ENCODE measurements around the gene HSPBP1. TPM values are rescaled to one million over a fixed set of nuclear protein-coding genes. Genes with fewer than 3 reads are reported as not detected.

The HSPBP1 gene
- total and polyA plus RNA-seq, 2 of the 4 experiments (the other 2 are of a cell fraction), result 21.0 to 43.2 TPM

DNA sequence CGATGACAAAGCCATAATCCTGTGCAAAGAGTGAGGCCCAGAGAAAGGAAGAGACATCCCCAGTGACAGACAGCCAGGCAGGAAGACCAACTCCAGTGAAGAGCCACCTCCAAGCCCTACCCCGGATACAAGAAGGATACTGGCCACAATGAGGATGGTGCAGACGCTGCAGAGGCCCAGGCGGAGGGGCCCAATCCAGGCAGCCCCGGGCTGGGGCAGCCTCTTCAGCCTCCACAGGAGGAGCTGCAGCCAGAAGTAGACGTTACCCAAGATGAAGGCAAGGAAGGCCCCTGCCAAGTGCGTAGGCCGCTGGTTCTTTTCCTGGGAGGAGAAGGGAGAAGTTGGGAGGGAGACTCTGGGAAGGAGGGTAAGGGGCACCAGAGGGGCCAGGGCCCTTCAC, 36.7 kb upstream of the HSPBP1 start:
- intact Hi-C loops (cut with micrococcal nuclease) (no loop called here), dilution Hi-C loops (cut with HindIII; ENCODE audit: low sequenced_read_pairs, unreplicated experiment) (no loop called here), in situ Hi-C loops (cut with MboI; ENCODE audit: low sequenced_read_pairs) (no loop called here)
- no peak overlapping the region for H2AFZ ChIP-seq (replicated peaks; ENCODE audit: low read length, poor library complexity)
- no peak overlapping the region for H2AK5ac ChIP-seq (ENCODE audit: low read depth, low read length)
- H3K4me1 ChIP-seq (ENCODE audit: control insufficient read depth, insufficient read depth, low read length), result no peaks in the 10 kb centered on the region; the same call in 1 of the 2 replicates
- no peak overlapping the region for H2BK5ac ChIP-seq (ENCODE audit: low read depth, low read length, poor library complexity, severe bottlenecking)
- ChIA-PET CTCF (no interaction called here), POLR2A (ENCODE audit: unreplicated experiment) (no interaction called here)
- no peak for ATAC-seq (ENCODE audit: low read depth)
- no peak overlapping the region for H2AK9ac ChIP-seq (replicated peaks; ENCODE audit: low read depth, low read length, poor library complexity)
- WGBS, 2 experiments (ENCODE audit: extremely low coverage in 2 of 2, insufficient read length in 1 of 2), result 100% methylated on average over 1 of the region's 8 CpGs; no CpG with 5 or more reads in 1 of the 2 experiments
- H3K4me2 ChIP-seq (ENCODE audit: low read depth, low read length), result no peak overlapping the region
- H3K18ac ChIP-seq (ENCODE audit: low read depth, low read length), result no peak overlapping the region
- H3K27me3 ChIP-seq (ENCODE audit: control insufficient read depth, insufficient read depth, low read length), result peaks cover 6% of the 10 kb centered on the region; the same call in 1 of the 2 replicates
- H4K20me1 ChIP-seq (ENCODE audit: insufficient read depth, low read length), result no peaks in the 10 kb centered on the region
- H3K56ac ChIP-seq (ENCODE audit: extremely low read depth, insufficient read depth, low read length), result no peak overlapping the region
- H3K23ac ChIP-seq (ENCODE audit: low read depth, low read length), result no peak overlapping the region
- no peak overlapping the region for H3K9ac ChIP-seq (ENCODE audit: low read depth, low read length)
- BruUV-seq (replicated peaks), result no TSS peak
- no peak overlapping the region for H2BK15ac ChIP-seq (ENCODE audit: low read depth, low read length)
- no peak overlapping the region for H3K14ac ChIP-seq (replicated peaks; ENCODE audit: low read depth, low read length)
- H3K4me3 ChIP-seq (ENCODE audit: insufficient read depth, low read depth, low read length), result no peak overlapping the region
- no peaks in the 10 kb centered on the region for H3K79me1 ChIP-seq (ENCODE audit: low read depth in 1 of 2, low read length in 2 of 2)
- 0 out of 2 replicates have a peak, but pooled peaks cover 1% of the 10 kb centered on the region for H3K9me3 ChIP-seq (ENCODE audit: control insufficient read depth, insufficient read depth, low read length)
- TF ChIP-seq RCOR1 (IDR thresholded peaks at IDR 0.05; ENCODE audit: insufficient replicate concordance, low read length), result no peak
- TF ChIP-seq, protein P1, sequence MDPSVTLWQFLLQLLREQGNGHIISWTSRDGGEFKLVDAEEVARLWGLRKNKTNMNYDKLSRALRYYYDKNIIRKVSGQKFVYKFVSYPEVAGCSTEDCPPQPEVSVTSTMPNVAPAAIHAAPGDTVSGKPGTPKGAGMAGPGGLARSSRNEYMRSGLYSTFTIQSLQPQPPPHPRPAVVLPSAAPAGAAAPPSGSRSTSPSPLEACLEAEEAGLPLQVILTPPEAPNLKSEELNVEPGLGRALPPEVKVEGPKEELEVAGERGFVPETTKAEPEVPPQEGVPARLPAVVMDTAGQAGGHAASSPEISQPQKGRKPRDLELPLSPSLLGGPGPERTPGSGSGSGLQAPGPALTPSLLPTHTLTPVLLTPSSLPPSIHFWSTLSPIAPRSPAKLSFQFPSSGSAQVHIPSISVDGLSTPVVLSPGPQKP (IDR thresholded peaks at IDR 0.05; ENCODE audit: borderline replicate concordance, low read depth, low read length), result no peak
- TF ChIP-seq MAZ (IDR thresholded peaks at IDR 0.05; ENCODE audit: borderline replicate concordance, low read depth, low read length), result no peak
- no peak for TF ChIP-seq NFE2L2 (IDR thresholded peaks at IDR 0.05; ENCODE audit: low read depth, low read length)
- TF ChIP-seq SMC3 (IDR thresholded peaks at IDR 0.05; ENCODE audit: low read depth, low read length), result no peak
- no peak for TF ChIP-seq CEBPB (IDR thresholded peaks at IDR 0.05; ENCODE audit: low read depth, low read length)
- TF ChIP-seq POLR2A (IDR thresholded peaks at IDR 0.05; ENCODE audit: low read depth, low read length), result no peak
- TF ChIP-seq RAD21 (IDR thresholded peaks at IDR 0.05; ENCODE audit: low read length), result no peak
- H4K8ac ChIP-seq (ENCODE audit: low read depth in 2 of 2, low read length in 2 of 2), result no peak overlapping the region
- no peak overlapping the region for H4K5ac ChIP-seq (ENCODE audit: low read depth, low read length)
- no peaks in the 10 kb centered on the region for H3K9me1 ChIP-seq (ENCODE audit: insufficient read depth, low read length)
- H3K4ac ChIP-seq (ENCODE audit: low read depth, low read length), result no peak overlapping the region
- no peak overlapping the region for H2BK20ac ChIP-seq (ENCODE audit: low read depth, low read length)
- H4K91ac ChIP-seq (ENCODE audit: insufficient read depth, low read depth, low read length), result no peak overlapping the region
- no peaks in the 10 kb centered on the region; the same call in 1 of the 2 replicates for H3K36me3 ChIP-seq (ENCODE audit: control insufficient read depth, insufficient read depth, low read length)
- no peak overlapping the region for H3K27ac ChIP-seq (ENCODE audit: insufficient read depth, low read length)
- no peak overlapping the region for H2BK120ac ChIP-seq (ENCODE audit: low read depth, low read length)
- no peak for DNase-seq
